Measurements from ENCODE around the gene USP5. TPM values are rescaled to one million over a fixed set of nuclear protein-coding genes. Genes with fewer than 3 reads are reported as not detected.

USP5 gene
- total RNA-seq, 1 experiment from 2014 or later: 158 TPM

GRCh38 chr12:6855322-6855721 lies 3.4 kb downstream of the USP5 start:
- Mint-ChIP-seq H3K27ac (no peak overlapping the region), H3K27me3 (ENCODE audit: low read depth) (no peaks in the 10 kb centered on the region), H3K36me3 (peaks cover 41% of the 10 kb centered on the region), H3K4me3 (no peak overlapping the region), H3K9me3 (no peaks in the 10 kb centered on the region), H3K4me1 (peaks cover 12% of the 10 kb centered on the region)
- TF ChIP-seq ARID4B (CRISPR knock-in tag; IDR thresholded peaks at IDR 0.05; ENCODE audit: borderline replicate concordance) (no peak), TP53 (CRISPR knock-in tag; IDR thresholded peaks at IDR 0.05) (no peak), GABPB1 (CRISPR knock-in tag; IDR thresholded peaks at IDR 0.05) (no peak), ZNF396 (CRISPR knock-in tag; IDR thresholded peaks at IDR 0.05; ENCODE audit: borderline replicate concordance) (no peak), STAT6 (CRISPR knock-in tag; conservative IDR thresholded peaks at IDR 0.05; ENCODE audit: low read depth) (no peak), JAZF1 (CRISPR knock-in tag; IDR thresholded peaks at IDR 0.05) (no peak), ZNF671 (CRISPR knock-in tag; IDR thresholded peaks at IDR 0.05) (no peak), SMAD3 (CRISPR knock-in tag; IDR thresholded peaks at IDR 0.05; ENCODE audit: borderline replicate concordance) (no peak)
- POLR2A ChIA-PET: no interaction called here
- ATAC-seq (no peak), DNase-seq (ENCODE audit: low spot score) (no peak)
- CTCF ChIA-PET: interaction anchor here (0.5 to 6.0 kb wide), 2 partner anchors 14 to 77 kb away, joined by 3 to 181 read pairs; partner anchors contain the start of genes SPSB2 and TPI1

- POLR2A ChIA-PET: no interaction called here
- H3K36me3 Mint-ChIP-seq: peaks cover 67% of the 10 kb centered on the region
- ATAC-seq: no peak
- H3K27ac Mint-ChIP-seq: no peak overlapping the region
- H3K9me3 Mint-ChIP-seq: no peaks in the 10 kb centered on the region
- H3K27me3 Mint-ChIP-seq (ENCODE audit: low read depth): no peaks in the 10 kb centered on the region
- H3K4me1 Mint-ChIP-seq: peaks cover under 1% of the 10 kb centered on the region; the same call in 1 of the 2 replicates
- no peak overlapping the region for H3K4me3 Mint-ChIP-seq
- no peak for DNase-seq (ENCODE audit: low spot score)
- CTCF ChIA-PET: interaction anchor here (2.0 kb wide), 1 partner anchor 10 kb away, joined by 5 read pairs; no protein-coding TSS in a partner anchor
- TF ChIP-seq CDX4 (CRISPR knock-in tag; IDR thresholded peaks at IDR 0.05; ENCODE audit: borderline replicate concordance): no peak
- TF ChIP-seq ARID4B (CRISPR knock-in tag; IDR thresholded peaks at IDR 0.05; ENCODE audit: borderline replicate concordance): no peak
- TF ChIP-seq IRF2 (CRISPR knock-in tag; IDR thresholded peaks at IDR 0.05; ENCODE audit: borderline replicate concordance, low read depth): no peak
- no peak for TF ChIP-seq ERG (CRISPR knock-in tag; IDR thresholded peaks at IDR 0.05)
- TF ChIP-seq MLX (CRISPR knock-in tag; IDR thresholded peaks at IDR 0.05): no peak
- no peak for TF ChIP-seq NR2C2 (CRISPR knock-in tag; IDR thresholded peaks at IDR 0.05)
- TF ChIP-seq E2F1 (CRISPR knock-in tag; IDR thresholded peaks at IDR 0.05): no peak
- no peak for TF ChIP-seq ZNF671 (CRISPR knock-in tag; IDR thresholded peaks at IDR 0.05)
- no peak for TF ChIP-seq SOX15 (CRISPR knock-in tag; IDR thresholded peaks at IDR 0.05)
- TF ChIP-seq ATF6 (CRISPR knock-in tag; IDR thresholded peaks at IDR 0.05): no peak
Measured at GRCh38 chr12:6858799-6859198, 6.8 kb downstream of the USP5 start.

All from WTC11 (cell line).